ENCODE results near the gene EPHA2.
A peak's percentile ranks its signal among the peaks of the same experiment; 100 is the strongest.
"Not testable (repeated sequence)": the region's sequence is repeated elsewhere in the genome, so short reads cannot be mapped to it uniquely, and the experiment has no call there.

The EPHA2 gene

GRCh38 chr1:16155537-16156410, at the start of gene EPHA2:
EPHA2 (minus strand) TSS chr1:16156069; CDS start chr1:16155932, 137 bp downstream.
- peak; percentile 14 for DNase-seq

GRCh38 chr1:16205334-16205671, 49.4 kb upstream of the EPHA2 start:
- DNase-seq, result no peak

GRCh38 chr1:16204634-16205333, 48.9 kb upstream of the EPHA2 start:
- DNase-seq, result no peak

GRCh38 chr1:16204216-16204615, 48.3 kb upstream of the EPHA2 start:
- DNase-seq, result no peak

GRCh38 chr1:16203550-16203949, 47.7 kb upstream of the EPHA2 start:
- DNase-seq, result no peak

DNA sequence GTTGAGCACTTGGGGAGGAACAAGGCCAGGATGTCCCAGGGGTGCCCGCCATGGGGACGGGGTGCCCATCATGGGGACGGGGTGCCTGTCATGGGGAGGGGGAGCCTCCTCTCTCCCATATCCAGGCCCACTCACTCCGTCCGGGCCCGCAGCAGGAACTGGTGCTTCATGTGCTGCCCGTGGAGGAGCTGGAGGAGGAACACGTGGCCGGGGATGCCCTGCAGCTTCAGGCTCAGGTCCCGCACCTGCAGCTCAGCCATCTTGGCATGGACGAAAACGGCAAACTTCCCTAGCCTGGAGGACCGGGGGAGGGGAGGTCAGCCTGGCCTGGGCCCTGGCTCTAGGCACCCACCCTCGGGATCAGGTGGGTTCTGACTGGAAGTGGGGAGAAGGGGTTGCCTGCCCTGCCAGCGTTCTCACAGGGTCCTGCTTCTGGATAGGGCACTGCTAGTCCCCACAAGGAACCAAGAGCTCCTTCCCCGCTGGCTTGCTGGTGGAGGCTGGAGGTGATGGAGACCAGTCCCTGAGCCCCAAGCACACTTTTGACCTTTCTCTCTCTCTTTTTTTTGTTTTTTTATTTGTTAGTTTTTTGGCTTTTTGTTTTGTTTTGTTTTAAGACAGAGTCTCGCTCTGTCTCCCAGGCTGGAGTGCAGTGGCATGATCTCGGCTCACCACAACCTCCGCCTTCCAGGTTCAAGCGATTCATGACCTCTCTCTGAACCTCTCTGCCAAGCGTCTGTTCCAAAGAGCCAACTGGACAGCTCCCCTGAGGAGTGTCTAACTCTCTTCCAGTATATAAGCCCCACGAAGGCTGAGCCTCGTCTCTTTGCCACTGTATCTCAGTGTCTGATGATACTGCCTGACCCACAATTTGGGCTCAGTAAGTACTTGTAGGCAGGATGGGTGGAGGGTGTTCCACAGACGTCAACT, 46.7 kb upstream of the EPHA2 start:
- no peak for DNase-seq

GRCh38 chr1:16199700-16200099, 43.8 kb upstream of the EPHA2 start:
- DNase-seq, result no peak

- DNase-seq, result no peak
These were observed 43.3 kb upstream of the EPHA2 start for GRCh38 chr1:16199157-16199501.

DNA sequence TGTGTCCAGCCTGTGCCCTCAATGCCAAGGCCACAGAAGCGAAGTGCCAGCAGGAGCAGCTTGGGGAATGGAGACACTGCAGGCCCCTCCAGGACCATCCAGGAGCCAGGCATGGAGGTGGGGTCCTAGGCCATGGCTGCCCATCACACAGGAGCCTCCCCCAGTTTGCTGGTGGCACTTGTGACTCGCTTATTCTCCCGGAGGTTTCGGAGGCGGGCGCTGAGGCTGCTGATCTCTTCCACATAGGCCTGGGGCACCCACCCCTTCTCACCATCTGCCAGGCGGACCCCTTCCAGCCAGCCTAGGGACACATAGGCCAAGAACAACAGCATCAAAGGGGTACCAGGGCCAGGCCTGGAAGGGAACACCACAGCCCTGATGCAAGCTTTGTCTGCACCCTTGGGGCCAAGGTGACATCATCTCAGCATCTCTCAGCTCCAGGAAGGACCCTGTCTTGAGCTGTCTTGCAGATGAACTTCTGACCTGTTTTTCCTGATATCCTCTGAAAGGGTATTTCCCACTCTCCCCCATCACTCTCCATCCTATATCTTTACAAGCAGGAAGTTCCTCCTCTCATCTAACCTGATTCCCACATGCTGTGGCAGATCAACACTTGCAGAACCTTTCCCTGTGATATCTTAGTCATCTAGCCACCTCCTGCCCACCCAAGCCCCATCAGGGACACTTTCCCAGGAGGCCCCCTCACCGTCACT, 42.7 kb upstream of the EPHA2 start:
- no peak for DNase-seq

DNA sequence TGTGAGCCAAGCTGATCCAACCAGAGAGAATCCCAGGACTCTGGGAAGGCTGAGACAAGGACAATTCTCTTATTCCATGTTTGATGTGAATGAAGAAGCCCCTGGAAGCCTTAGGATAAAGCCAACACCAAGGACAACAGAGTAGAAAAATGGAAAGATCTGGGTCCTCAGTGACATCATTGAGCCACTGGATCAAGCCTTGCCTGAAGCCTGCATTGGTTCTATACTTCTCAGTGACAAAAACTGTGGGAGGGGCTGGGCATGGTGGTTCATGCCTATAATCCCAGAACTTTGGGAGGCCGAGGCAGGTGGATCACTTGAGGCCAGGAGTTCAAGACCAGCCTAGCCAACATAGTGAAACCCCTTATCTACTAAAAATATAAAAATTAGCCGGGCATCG, 41.0 kb upstream of the EPHA2 start:
- DNase-seq, result no peak

DNA sequence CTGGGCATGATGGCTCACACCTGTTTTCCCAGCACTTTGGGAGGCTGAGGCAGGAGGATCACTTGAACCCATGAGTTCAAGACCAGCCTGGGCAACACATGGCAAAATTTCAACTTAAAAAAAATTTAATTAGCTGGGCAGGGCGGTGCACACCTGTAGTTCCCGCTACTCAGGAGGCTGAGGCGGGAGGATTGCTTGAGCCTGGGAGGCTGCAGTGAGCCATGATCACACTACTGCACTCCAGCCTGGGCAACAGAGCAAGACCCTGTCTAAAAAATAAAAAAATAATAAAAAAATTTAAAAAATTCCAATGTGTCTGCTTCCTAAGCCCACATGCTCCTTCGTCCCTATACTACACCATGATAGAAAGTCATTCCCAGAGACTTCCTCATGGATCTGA, 40.3 kb upstream of the EPHA2 start:
- not testable (repeated sequence) for DNase-seq

- no peak for DNase-seq
These were observed 39.6 kb upstream of the EPHA2 start for GRCh38 chr1:16195518-16195905.

GRCh38 chr1:16191916-16192546, 36.2 kb upstream of the EPHA2 start:
- no peak for DNase-seq

DNA sequence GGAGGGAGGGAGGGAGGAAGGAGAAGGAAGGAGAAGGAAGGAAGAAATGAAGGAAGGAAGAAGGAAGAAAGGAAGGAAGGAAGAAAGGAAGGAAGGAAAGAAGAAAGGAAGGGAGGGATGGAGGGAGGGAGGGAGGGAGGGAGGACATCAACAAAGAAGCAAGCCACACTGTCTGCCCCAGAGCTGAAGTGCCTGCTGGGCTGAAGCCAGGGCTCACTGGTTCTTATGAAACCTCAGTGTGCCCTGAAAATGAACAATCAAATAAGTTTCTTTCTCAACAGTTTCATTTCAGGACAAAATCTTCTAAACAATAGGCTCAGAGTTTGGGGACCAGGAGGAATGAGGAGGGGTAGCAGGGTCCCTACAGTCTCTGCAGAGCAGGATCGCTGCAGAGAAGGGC, 35.4 kb upstream of the EPHA2 start:
- DNase-seq, result no peak

DNA sequence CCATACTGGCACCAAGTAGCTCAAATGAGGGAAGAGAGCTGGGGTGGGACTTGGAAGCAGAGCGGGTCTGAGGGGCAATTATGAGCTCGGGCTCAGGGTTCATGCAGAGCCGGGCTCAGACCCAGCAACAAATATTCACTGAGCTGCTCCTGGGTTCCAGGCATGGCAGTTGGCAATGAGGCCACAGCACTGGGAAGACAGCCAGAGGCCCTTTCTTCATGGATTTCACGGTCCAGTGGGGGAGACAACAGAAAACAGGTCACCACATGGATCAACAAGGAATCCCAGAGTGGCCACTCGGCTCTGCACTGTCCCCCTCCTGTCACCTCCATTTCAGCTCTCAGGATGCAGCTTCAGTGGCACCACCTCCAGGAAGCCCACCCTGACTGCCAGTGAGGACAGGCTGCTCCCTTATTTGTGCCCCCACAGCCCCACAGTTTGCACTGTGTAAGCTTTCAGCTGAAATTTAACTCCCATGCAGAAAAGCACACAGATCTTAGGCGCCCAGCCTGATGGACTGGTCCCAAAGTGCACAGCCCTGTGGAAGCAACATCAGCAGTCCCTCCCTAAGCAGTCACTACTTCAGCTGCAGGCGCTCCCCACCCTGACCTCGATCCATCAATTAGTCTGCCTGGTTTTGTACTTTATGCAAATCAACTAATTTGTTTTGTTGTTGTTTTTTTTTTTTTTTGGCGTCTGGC, 34.2 kb upstream of the EPHA2 start:
- no peak for DNase-seq

DNA sequence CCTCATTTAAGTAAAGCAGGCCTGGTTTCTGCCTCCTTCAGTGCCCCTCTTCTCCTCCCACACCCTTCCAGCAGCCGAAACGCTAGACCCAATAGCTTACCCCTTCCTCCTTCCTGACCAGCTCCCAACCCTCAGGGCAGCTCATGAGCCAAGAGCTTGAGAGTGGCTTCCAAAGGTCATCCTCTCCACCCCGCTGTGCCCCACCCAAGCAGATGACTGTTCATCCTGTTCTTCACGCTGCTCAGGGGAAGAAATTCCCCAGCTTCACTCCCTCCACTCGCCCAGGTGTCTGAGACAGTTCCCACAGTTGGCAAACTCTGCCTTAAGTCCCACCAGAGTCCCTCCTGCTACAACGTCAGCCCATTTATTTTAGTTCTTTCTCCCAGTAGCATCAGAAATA, 33.1 kb upstream of the EPHA2 start:
- DNase-seq, result no peak

GRCh38 chr1:16187748-16188401, 32.0 kb upstream of the EPHA2 start:
- peak; percentile 35 for DNase-seq

DNA sequence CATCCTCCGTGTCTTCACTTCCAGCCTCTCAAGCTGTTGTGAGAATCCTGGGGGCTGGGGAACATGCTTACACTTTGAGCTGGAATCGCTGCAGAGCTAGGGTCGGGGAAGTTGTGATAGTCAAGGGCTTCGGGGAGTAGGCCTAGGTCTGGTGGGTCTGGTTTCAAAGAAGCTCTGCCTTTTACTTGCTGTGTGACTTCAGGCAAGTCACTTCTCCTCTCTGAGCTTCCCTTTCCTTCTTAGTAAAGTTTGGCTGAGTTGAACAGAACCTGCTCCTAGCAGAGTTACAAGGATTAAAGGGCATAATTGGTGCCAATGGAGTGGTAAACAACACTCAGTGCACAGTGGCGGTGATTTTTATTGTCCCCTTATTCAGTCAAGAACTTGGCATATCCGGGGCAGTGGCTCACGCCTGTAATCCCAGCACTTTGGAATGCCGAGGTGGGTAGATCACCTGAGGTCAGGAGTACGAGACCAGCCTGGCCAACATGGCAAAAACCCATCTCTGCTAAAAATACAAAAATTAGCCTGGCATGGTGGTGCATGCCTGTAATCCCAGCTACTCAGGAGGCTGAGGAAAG, 30.9 kb upstream of the EPHA2 start:
- DNase-seq, result no peak

GRCh38 chr1:16184557-16185303, 28.9 kb upstream of the EPHA2 start:
- no peak for DNase-seq
